DOHH2 (cell line): ENCODE data around the gene SGTA.

Experiments
- H3F3A ChIP-seq: fragments of 200-600 bp; sonication (generic), shearing (Covaris generic); 2 replicates; pipeline ENCODE4 v1.6.0; 2016; ENCODE audit warnings: antibody characterized with exemption, mild to moderate bottlenecking; ENCODE audit not compliant: control insufficient read depth, insufficient read depth
- H3K27ac ChIP-seq: fragments of 200-600 bp; sonication (generic); 2 replicates; pipeline ENCODE4 v1.5.1; 2014; ENCODE audit warnings: low read depth, mild to moderate bottlenecking, low read length, moderate library complexity
- H3K27me3 ChIP-seq: fragments of 200-600 bp; sonication (generic); 2 replicates; pipeline ENCODE4 v1.6.1; 2014; ENCODE audit warnings: mild to moderate bottlenecking, low read length, mixed read lengths; ENCODE audit not compliant: control insufficient read depth
- H3K36me3 ChIP-seq: fragments of 200-600 bp; sonication (generic); 2 replicates; pipeline ENCODE4 v1.6.1; 2014; ENCODE audit warnings: mild to moderate bottlenecking, low read length, moderate library complexity, mixed read lengths; ENCODE audit not compliant: control insufficient read depth
- H3K4me1 ChIP-seq: fragments of 200-600 bp; sonication (generic); 2 replicates; pipeline ENCODE4 v1.6.1; 2014; ENCODE audit warnings: mild to moderate bottlenecking, low read length, mixed read lengths; ENCODE audit not compliant: control insufficient read depth
- H3K4me2 ChIP-seq: fragments of 200-600 bp; sonication (generic); 2 replicates; pipeline ENCODE4 v1.6.0; 2014; ENCODE audit warnings: mild to moderate bottlenecking, low read length, moderate library complexity
- H3K4me3 ChIP-seq: fragments of 200-600 bp; sonication (generic); 2 replicates; pipeline ENCODE4 v1.5.1; 2014; ENCODE audit warnings: mild to moderate bottlenecking, low read length, mixed read lengths
- H3K79me2 ChIP-seq: fragments of 200-600 bp; sonication (generic); 2 replicates; pipeline ENCODE4 v1.6.1; 2014; ENCODE audit warnings: mild to moderate bottlenecking, low read length, mixed read lengths; ENCODE audit not compliant: control insufficient read depth
- H3K9me2 ChIP-seq: fragments of 200-600 bp; sonication (generic); replicated peaks from 2 replicates; pipeline ENCODE4 v1.6.1; 2014; ENCODE audit warnings: mild to moderate bottlenecking, low read length, mixed read lengths; ENCODE audit not compliant: control insufficient read depth
- H3K9me3 ChIP-seq: fragments of 200-600 bp; sonication (generic); 2 replicates; pipeline ENCODE4 v1.6.1; 2014; ENCODE audit warnings: antibody characterized with exemption, low read length, mixed read lengths; ENCODE audit not compliant: control insufficient read depth, insufficient read depth
- H4K20me1 ChIP-seq: fragments of 200-600 bp; sonication (generic); 2 replicates; pipeline ENCODE4 v1.6.0; 2014; ENCODE audit warnings: low read depth, mild to moderate bottlenecking, antibody characterized with exemption, low read length, moderate library complexity; ENCODE audit not compliant: control insufficient read depth, insufficient read depth
- EZH2phosphoT487 ChIP-seq: fragments of 200-600 bp; sonication (generic); IDR thresholded peaks from 2 replicates; pipeline ENCODE4 v1.6.1; 2017; ENCODE audit warnings: borderline replicate concordance, mild to moderate bottlenecking, antibody characterized with exemption, low read length, moderate library complexity, mixed read lengths
- TF ChIP-seq, protein P1 (sequence below): fragments of 200-600 bp; sonication (generic); IDR thresholded peaks from one replicate; pipeline ENCODE4 v1.5.1; 2014; ENCODE audit warnings: antibody characterized with exemption, mild to moderate bottlenecking, low read depth, low read length; ENCODE audit not compliant: poor library complexity, severe bottlenecking

The SGTA gene

DNA sequence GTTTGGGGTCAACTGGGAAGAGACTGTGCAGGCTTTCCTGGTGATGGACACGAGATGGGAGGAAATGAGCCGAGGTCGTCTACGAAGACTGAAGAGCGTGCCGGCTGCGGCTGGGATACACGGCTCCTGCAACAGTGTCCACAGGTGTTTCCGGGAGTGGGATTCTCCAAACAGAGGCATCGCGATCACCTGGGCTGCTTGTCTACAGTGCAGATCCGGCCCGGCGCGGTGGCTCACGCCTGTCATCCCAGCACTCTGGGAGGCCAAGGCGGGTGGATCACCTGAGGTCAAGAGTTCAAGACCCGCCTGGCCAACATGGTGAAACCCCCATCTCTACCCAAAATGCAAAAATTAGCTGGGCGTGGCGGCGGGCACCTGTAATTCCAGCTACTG, 31.6 kb downstream of the SGTA start:
- Histone ChIP-seq H3F3A (peaks cover 6% of the 10 kb centered on the region), H3K27me3 (no peaks in the 10 kb centered on the region), H4K20me1 (no peaks in the 10 kb centered on the region), H3K36me3 (peaks cover 21% of the 10 kb centered on the region), H3K9me2 (no peaks in the 10 kb centered on the region), H3K4me3 (no peak overlapping the region), H3K9me3 (no peaks in the 10 kb centered on the region), H3K4me2 (no peak overlapping the region), H3K27ac (no peak overlapping the region), H3K4me1 (peaks cover 47% of the 10 kb centered on the region), H3K79me2 (no peaks in the 10 kb centered on the region)
- TF ChIP-seq EZH2phosphoT487: no peak
- TF ChIP-seq, protein P1, sequence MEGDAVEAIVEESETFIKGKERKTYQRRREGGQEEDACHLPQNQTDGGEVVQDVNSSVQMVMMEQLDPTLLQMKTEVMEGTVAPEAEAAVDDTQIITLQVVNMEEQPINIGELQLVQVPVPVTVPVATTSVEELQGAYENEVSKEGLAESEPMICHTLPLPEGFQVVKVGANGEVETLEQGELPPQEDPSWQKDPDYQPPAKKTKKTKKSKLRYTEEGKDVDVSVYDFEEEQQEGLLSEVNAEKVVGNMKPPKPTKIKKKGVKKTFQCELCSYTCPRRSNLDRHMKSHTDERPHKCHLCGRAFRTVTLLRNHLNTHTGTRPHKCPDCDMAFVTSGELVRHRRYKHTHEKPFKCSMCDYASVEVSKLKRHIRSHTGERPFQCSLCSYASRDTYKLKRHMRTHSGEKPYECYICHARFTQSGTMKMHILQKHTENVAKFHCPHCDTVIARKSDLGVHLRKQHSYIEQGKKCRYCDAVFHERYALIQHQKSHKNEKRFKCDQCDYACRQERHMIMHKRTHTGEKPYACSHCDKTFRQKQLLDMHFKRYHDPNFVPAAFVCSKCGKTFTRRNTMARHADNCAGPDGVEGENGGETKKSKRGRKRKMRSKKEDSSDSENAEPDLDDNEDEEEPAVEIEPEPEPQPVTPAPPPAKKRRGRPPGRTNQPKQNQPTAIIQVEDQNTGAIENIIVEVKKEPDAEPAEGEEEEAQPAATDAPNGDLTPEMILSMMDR: no peak

- peaks cover 21% of the 10 kb centered on the region for H3K36me3 ChIP-seq
- no peaks in the 10 kb centered on the region for H3K79me2 ChIP-seq
- H3F3A ChIP-seq: peaks cover 6% of the 10 kb centered on the region
- H3K4me3 ChIP-seq: no peak overlapping the region
- H3K9me3 ChIP-seq: no peaks in the 10 kb centered on the region
- no peaks in the 10 kb centered on the region for H3K27me3 ChIP-seq
- H4K20me1 ChIP-seq: no peaks in the 10 kb centered on the region
- H3K4me1 ChIP-seq: peaks cover 47% of the 10 kb centered on the region
- no peaks in the 10 kb centered on the region for H3K9me2 ChIP-seq
- TF ChIP-seq, protein P1: no peak
- TF ChIP-seq EZH2phosphoT487: no peak
- H3K4me2 ChIP-seq: peak overlapping the region; percentile 25; the same call in 1 of the 2 replicates
- no peak overlapping the region for H3K27ac ChIP-seq
Observed at GRCh38 chr19:2750808-2751437, 32.1 kb downstream of the SGTA start.

DNA sequence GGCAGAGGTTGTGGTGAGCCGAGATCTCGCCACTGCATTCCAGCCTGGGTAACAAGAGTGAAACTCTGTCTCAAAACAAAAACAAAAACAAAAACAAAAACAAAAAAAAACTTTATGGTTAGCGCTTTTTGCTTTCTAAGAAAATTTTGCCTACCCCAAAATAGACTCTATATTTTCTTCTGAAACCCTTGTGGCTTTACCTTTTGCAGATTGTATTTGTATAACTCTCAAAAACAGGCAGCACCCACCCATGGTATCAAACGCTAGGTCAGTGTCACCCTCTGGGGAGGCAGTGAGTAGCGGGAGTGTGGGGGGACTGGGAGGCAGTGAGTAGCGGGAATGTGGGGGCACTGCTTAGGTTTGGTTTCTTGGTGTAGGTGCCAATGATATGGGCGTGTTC, 35.7 kb downstream of the SGTA start:
- TF ChIP-seq, protein P1: no peak
- TF ChIP-seq EZH2phosphoT487: no peak
- Histone ChIP-seq H3K9me2 (no peaks in the 10 kb centered on the region), H3K4me2 (peak overlapping the region; percentile 95), H3K27ac (no peak overlapping the region), H4K20me1 (no peaks in the 10 kb centered on the region), H3K27me3 (peaks cover 4% of the 10 kb centered on the region), H3K4me1 (peaks cover 57% of the 10 kb centered on the region), H3K4me3 (no peak overlapping the region), H3K9me3 (no peaks in the 10 kb centered on the region), H3K79me2 (no peaks in the 10 kb centered on the region), H3F3A (peaks cover 6% of the 10 kb centered on the region), H3K36me3 (no peaks in the 10 kb centered on the region)
